GM23338 (cell line): ENCODE measurements around the gene DGKG.

Experiments
- CREB1 ChIP-seq: fragments of 250-450 bp; sonication (Bioruptor Pico); IDR thresholded peaks from 2 replicates; pipeline ENCODE4 v1.5.0; 2020; ENCODE audit warnings: low read depth, mild to moderate bottlenecking, moderate library complexity
- CTCF ChIP-seq, 2 experiments: fragments of 200-600 bp in 1 of 2; sonication (generic) in 1 of 2; conservative IDR thresholded peaks; 2 replicates each; pipeline versions ENCODE4 v1.5.1 to v1.6.1; 2016 to 2017; ENCODE audit warnings: antibody characterized with exemption in 2 of 2, low read depth in 2 of 2, mild to moderate bottlenecking in 2 of 2, moderate library complexity in 1 of 2
- EZH2 ChIP-seq: fragments of 200-600 bp; sonication (generic); IDR thresholded peaks from one replicate; pipeline ENCODE4 v1.8.0; 2017; ENCODE audit warnings: antibody characterized with exemption, mild to moderate bottlenecking, low read depth; ENCODE audit not compliant: unreplicated experiment
- EZH2phosphoT487 ChIP-seq: fragments of 200-600 bp; sonication (generic); IDR thresholded peaks from one replicate; pipeline ENCODE4 v1.8.1; 2018; ENCODE audit warnings: antibody characterized with exemption; ENCODE audit not compliant: unreplicated experiment
- JUNB ChIP-seq: IDR thresholded peaks from one replicate; pipeline ENCODE4 v1.6.1; 2016; ENCODE audit warnings: antibody characterized with exemption; ENCODE audit not compliant: unreplicated experiment
- NANOG ChIP-seq: IDR thresholded peaks from 2 replicates; pipeline ENCODE4 v1.6.1; 2016; ENCODE audit warnings: antibody characterized with exemption, borderline replicate concordance
- POLR2AphosphoS5 ChIP-seq: IDR thresholded peaks from 2 replicates; pipeline ENCODE4 v1.6.1; 2016; ENCODE audit warnings: antibody characterized with exemption, low read depth
- STAT1 ChIP-seq: IDR thresholded peaks from one replicate; pipeline ENCODE4 v1.6.1; 2016; ENCODE audit warnings: antibody characterized with exemption; ENCODE audit not compliant: unreplicated experiment
- ZNF114 ChIP-seq: fragments of 250-450 bp; sonication (Bioruptor Pico); IDR thresholded peaks from 2 replicates; pipeline ENCODE4 v1.5.0; 2020; ENCODE audit warnings: mild to moderate bottlenecking, moderate library complexity
- TF ChIP-seq, protein P1 (sequence below): IDR thresholded peaks from one replicate; pipeline ENCODE4 v1.6.1; 2018; ENCODE audit warnings: antibody characterized with exemption; ENCODE audit not compliant: unreplicated experiment
- TF ChIP-seq, protein P2 (sequence below): IDR thresholded peaks from 2 replicates; pipeline ENCODE4 v1.6.1; 2016; ENCODE audit warnings: antibody characterized with exemption

- TF ChIP-seq CTCF (conservative IDR thresholded peaks at IDR 0.05; ENCODE audit: low read depth in 2 of 2): no peak
- TF ChIP-seq EZH2: no peak
- TF ChIP-seq EZH2phosphoT487: no peak
- TF ChIP-seq, protein P1, sequence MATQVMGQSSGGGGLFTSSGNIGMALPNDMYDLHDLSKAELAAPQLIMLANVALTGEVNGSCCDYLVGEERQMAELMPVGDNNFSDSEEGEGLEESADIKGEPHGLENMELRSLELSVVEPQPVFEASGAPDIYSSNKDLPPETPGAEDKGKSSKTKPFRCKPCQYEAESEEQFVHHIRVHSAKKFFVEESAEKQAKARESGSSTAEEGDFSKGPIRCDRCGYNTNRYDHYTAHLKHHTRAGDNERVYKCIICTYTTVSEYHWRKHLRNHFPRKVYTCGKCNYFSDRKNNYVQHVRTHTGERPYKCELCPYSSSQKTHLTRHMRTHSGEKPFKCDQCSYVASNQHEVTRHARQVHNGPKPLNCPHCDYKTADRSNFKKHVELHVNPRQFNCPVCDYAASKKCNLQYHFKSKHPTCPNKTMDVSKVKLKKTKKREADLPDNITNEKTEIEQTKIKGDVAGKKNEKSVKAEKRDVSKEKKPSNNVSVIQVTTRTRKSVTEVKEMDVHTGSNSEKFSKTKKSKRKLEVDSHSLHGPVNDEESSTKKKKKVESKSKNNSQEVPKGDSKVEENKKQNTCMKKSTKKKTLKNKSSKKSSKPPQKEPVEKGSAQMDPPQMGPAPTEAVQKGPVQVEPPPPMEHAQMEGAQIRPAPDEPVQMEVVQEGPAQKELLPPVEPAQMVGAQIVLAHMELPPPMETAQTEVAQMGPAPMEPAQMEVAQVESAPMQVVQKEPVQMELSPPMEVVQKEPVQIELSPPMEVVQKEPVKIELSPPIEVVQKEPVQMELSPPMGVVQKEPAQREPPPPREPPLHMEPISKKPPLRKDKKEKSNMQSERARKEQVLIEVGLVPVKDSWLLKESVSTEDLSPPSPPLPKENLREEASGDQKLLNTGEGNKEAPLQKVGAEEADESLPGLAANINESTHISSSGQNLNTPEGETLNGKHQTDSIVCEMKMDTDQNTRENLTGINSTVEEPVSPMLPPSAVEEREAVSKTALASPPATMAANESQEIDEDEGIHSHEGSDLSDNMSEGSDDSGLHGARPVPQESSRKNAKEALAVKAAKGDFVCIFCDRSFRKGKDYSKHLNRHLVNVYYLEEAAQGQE: no peak
- no peak for TF ChIP-seq POLR2AphosphoS5
- no peak for TF ChIP-seq CREB1 (CRISPR knock-in tag)
- no peak for TF ChIP-seq STAT1
- TF ChIP-seq, protein P2, sequence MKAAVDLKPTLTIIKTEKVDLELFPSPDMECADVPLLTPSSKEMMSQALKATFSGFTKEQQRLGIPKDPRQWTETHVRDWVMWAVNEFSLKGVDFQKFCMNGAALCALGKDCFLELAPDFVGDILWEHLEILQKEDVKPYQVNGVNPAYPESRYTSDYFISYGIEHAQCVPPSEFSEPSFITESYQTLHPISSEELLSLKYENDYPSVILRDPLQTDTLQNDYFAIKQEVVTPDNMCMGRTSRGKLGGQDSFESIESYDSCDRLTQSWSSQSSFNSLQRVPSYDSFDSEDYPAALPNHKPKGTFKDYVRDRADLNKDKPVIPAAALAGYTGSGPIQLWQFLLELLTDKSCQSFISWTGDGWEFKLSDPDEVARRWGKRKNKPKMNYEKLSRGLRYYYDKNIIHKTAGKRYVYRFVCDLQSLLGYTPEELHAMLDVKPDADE: no peak
- TF ChIP-seq NANOG: no peak
- no peak for TF ChIP-seq JUNB
- TF ChIP-seq ZNF114 (CRISPR knock-in tag): no peak
These were observed 28.8 kb downstream of the DGKG start for GRCh38 chr3:186333256-186333655.
